HT-29 (cell line): ENCODE measurements around the gene ANKRD11. TPM values are rescaled to one million over a fixed set of nuclear protein-coding genes. Genes with fewer than 3 reads are reported as not detected.

ENCODE experiments used
- DNase-seq: peaks from one replicate; pipeline ENCODE4 v3.0.0-alpha.2; 2015; ENCODE audit warnings: low spot score
- total RNA-seq: library from RNA; depleted of rRNA; stranded (reverse); fragments of >200 nt; shearing (Covaris generic); gene quantifications from 2 replicates; pipeline ENCODE4 v1.2.3, GENCODE V29; 2014

ANKRD11 gene
- total RNA-seq, 1 experiment from 2014 or later, result 122 TPM

- no peak for DNase-seq
These were observed 202.4 kb downstream of the ANKRD11 start for GRCh38 chr16:89287777-89288576.

GRCh38 chr16:89286096-89286495 lies 204.3 kb downstream of the ANKRD11 start:
- DNase-seq, result no peak

GRCh38 chr16:89285381-89285780 lies 205.0 kb downstream of the ANKRD11 start:
- no peak for DNase-seq

- DNase-seq, result no peak
These were observed 206.9 kb downstream of the ANKRD11 start for GRCh38 chr16:89283449-89283848.

GRCh38 chr16:89282523-89282922 lies 207.8 kb downstream of the ANKRD11 start:
- no peak for DNase-seq

- DNase-seq, result no peak
These were observed 208.5 kb downstream of the ANKRD11 start for GRCh38 chr16:89281829-89282228.

GRCh38 chr16:89281189-89281577 lies 209.2 kb downstream of the ANKRD11 start:
- no peak for DNase-seq

GRCh38 chr16:89280546-89281188 lies 209.7 kb downstream of the ANKRD11 start:
- no peak for DNase-seq

GRCh38 chr16:89279666-89280481 lies 210.5 kb downstream of the ANKRD11 start:
- DNase-seq, result no peak

GRCh38 chr16:89278441-89279240 lies 211.7 kb downstream of the ANKRD11 start:
- DNase-seq, result no peak

GRCh38 chr16:89277641-89278341 lies 212.6 kb downstream of the ANKRD11 start:
- no peak for DNase-seq

- DNase-seq, result no peak
These were observed 213.3 kb downstream of the ANKRD11 start for GRCh38 chr16:89277049-89277448.

- DNase-seq, result no peak
These were observed 214.3 kb downstream of the ANKRD11 start for GRCh38 chr16:89275837-89276720.

- no peak for DNase-seq
These were observed 215.1 kb downstream of the ANKRD11 start for GRCh38 chr16:89275284-89275584.

- no peak for DNase-seq
These were observed 215.6 kb downstream of the ANKRD11 start for GRCh38 chr16:89274561-89275283.

- DNase-seq, result no peak
These were observed 216.5 kb downstream of the ANKRD11 start for GRCh38 chr16:89273741-89274472.

GRCh38 chr16:89272631-89273030 lies 217.7 kb downstream of the ANKRD11 start:
- DNase-seq, result no peak

GRCh38 chr16:89270666-89271345 lies 219.6 kb downstream of the ANKRD11 start:
- DNase-seq, result no peak
